GM12878 (cell line): ENCODE measurements around the gene ZNF543. TPM values are rescaled to one million over a fixed set of nuclear protein-coding genes. Genes with fewer than 3 reads are reported as not detected.

Source experiments
- CBFB ChIP-seq: IDR thresholded peaks from 2 replicates; pipeline ENCODE4 v1.6.1; 2016; ENCODE audit warnings: antibody characterized with exemption, low read depth
- GABPA ChIP-seq: IDR thresholded peaks from 2 replicates; pipeline ENCODE4 v1.6.1; 2014; ENCODE audit warnings: antibody characterized with exemption, low read depth, mild to moderate bottlenecking, inconsistent platforms
- HCFC1 ChIP-seq: fragments of 150-350 bp; IDR thresholded peaks from 2 replicates; pipeline ENCODE4 v1.6.1; 2014; ENCODE audit warnings: low read length
- MAX ChIP-seq: IDR thresholded peaks from 2 replicates; pipeline ENCODE4 v1.6.1; 2012; ENCODE audit warnings: low read depth, low read length, improper control_type of control experiment
- MEF2B ChIP-seq: fragments of 450-650 bp; IDR thresholded peaks from 2 replicates; pipeline ENCODE4 v1.6.1; 2018; ENCODE audit warnings: mild to moderate bottlenecking, moderate library complexity; ENCODE audit not compliant: partially characterized antibody, poor library complexity, severe bottlenecking
- NKRF ChIP-seq: fragments of 450-650 bp; conservative IDR thresholded peaks from 2 replicates; pipeline ENCODE4 v1.6.1; 2017; ENCODE audit warnings: mild to moderate bottlenecking, moderate library complexity
- NR2F1 ChIP-seq: fragments of 450-650 bp; conservative IDR thresholded peaks from 2 replicates; pipeline ENCODE4 v1.6.1; 2017; ENCODE audit warnings: mild to moderate bottlenecking
- PML ChIP-seq: IDR thresholded peaks from 2 replicates; pipeline ENCODE4 v1.6.1; 2012; ENCODE audit warnings: low read length, inconsistent platforms
- RUNX3 ChIP-seq: IDR thresholded peaks from 2 replicates; pipeline ENCODE4 v1.6.1; 2012; ENCODE audit warnings: low read length, inconsistent platforms
- SMC3 ChIP-seq: IDR thresholded peaks from 2 replicates; pipeline ENCODE4 v1.6.1; 2011; ENCODE audit warnings: low read length, improper control_type of control experiment, borderline replicate concordance
- SP1 ChIP-seq: IDR thresholded peaks from one replicate; pipeline ENCODE4 v1.6.1; 2011; ENCODE audit warnings: low read depth, low read length
- WRNIP1 ChIP-seq: IDR thresholded peaks from 2 replicates; pipeline ENCODE4 v1.6.1; 2011; ENCODE audit warnings: low read depth, low read length, improper control_type of control experiment, borderline replicate concordance
- ZBTB40 ChIP-seq: fragments of 450-650 bp; IDR thresholded peaks from 2 replicates; pipeline ENCODE4 v1.6.1; 2016; ENCODE audit warnings: mild to moderate bottlenecking, moderate library complexity, borderline replicate concordance
- polyA plus RNA-seq, 11 experiments: library from polyadenylated mRNA; depleted of rRNA in 4 of 11; unstranded in 6 of 11; stranded (reverse) in 5 of 11; fragments of >200 nt; fragmentation: Nextera tagmentation in 4 of 11; fragmentation: Illumina TruSeq in 1 of 11; extraction: Ambion mirVana in 4 of 11; extraction: Trizol in 1 of 11; gene quantifications; 1 replicate in 1 of 11; 2 replicates in 10 of 11; pipeline versions ENCODE4 v1.2.1 to v1.2.3, GENCODE V29; 2011 to 2016; ENCODE audit warnings: inconsistent platforms in 2 of 11, missing spikeins in 2 of 11, low read depth in 1 of 11
- total RNA-seq, 4 experiments: library from RNA; depleted of rRNA in 3 of 4; stranded (reverse); fragments of >200 nt in 3 of 4; fragmentation: Illumina TruSeq in 1 of 4; extraction: Trizol in 1 of 4; gene quantifications; 2 replicates each; pipeline versions ENCODE4 v1.2.1 to v1.2.3, GENCODE V29; 2013 to 2021
- TF ChIP-seq, protein P1 (sequence below): fragments of 450-650 bp; formaldehyde crosslinking; IDR thresholded peaks from 2 replicates; pipeline ENCODE4 v1.5.0; 2022; ENCODE audit warnings: mild to moderate bottlenecking, missing genetic modification characterization
- TF ChIP-seq, protein P2 (sequence below): fragments of 150-350 bp; IDR thresholded peaks from 2 replicates; pipeline ENCODE4 v1.6.1; 2016; ENCODE audit warnings: low read depth, low read length

The ZNF543 gene
- total and polyA plus RNA-seq, 10 of the 15 experiments (the other 5 are each of a cell fraction or from before 2014, with no cell fraction given) = 0.53 to 9.0 (median 3.5) TPM

DNA sequence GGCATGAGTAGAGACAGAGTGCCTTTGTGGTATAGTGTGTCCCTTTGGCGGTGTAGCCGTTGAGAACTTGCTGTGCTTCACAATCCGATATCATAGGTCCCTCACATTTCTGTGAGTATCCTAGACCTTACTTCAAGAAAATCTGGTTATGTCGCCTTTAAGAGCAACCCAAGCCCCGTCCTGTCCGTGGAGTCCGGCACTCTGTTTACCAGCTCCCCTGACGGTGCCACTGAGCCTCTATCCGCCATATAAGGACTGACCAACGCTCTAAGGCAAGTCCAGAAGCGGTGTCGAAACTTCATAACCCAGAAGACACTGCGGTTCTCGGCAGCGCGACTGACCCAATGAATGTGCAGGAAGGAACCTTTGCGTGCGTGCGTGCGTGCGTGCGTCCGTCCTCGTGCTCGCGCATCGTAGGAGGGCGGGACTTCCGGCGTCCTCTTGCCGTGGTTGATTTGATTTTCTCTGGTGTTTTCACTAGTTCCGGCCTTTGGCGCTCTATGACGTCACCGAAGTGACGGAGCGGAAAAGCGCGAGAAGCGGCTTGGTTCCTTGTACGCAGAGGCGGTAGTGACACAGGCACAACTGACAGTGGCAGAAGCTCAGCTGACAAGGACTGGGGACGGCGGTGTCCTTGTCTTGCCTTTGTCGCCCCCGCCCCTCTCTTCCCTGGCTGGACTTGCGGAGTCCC is 42.9 kb downstream of the ZNF543 start, which contains the start of the genes TRAPPC2B and ZNF547 (continued):
- TF ChIP-seq, protein P1, sequence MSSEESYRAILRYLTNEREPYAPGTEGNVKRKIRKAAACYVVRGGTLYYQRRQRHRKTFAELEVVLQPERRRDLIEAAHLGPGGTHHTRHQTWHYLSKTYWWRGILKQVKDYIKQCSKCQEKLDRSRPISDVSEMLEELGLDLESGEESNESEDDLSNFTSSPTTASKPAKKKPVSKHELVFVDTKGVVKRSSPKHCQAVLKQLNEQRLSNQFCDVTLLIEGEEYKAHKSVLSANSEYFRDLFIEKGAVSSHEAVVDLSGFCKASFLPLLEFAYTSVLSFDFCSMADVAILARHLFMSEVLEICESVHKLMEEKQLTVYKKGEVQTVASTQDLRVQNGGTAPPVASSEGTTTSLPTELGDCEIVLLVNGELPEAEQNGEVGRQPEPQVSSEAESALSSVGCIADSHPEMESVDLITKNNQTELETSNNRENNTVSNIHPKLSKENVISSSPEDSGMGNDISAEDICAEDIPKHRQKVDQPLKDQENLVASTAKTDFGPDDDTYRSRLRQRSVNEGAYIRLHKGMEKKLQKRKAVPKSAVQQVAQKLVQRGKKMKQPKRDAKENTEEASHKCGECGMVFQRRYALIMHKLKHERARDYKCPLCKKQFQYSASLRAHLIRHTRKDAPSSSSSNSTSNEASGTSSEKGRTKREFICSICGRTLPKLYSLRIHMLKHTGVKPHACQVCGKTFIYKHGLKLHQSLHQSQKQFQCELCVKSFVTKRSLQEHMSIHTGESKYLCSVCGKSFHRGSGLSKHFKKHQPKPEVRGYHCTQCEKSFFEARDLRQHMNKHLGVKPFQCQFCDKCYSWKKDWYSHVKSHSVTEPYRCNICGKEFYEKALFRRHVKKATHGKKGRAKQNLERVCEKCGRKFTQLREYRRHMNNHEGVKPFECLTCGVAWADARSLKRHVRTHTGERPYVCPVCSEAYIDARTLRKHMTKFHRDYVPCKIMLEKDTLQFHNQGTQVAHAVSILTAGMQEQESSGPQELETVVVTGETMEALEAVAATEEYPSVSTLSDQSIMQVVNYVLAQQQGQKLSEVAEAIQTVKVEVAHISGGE (CRISPR knock-in tag) = peak; percentile 9; the same call in 1 of the 2 replicates
- TF ChIP-seq HCFC1 (peak; percentile 90), WRNIP1 (no peak), NR2F1 (no peak), ZBTB40 (peak; percentile 96), GABPA (peak; percentile 96), SMC3 (no peak), PML (peak; percentile 74; the same call in 1 of the 2 replicates), MAX (no peak; the same call in 1 of the 2 replicates), NKRF (no peak), RUNX3 (peak; percentile 76), MEF2B (no peak), SP1 (peak; percentile 88), CBFB (peak; percentile 75; the same call in 1 of the 2 replicates)
- TF ChIP-seq, protein P2, sequence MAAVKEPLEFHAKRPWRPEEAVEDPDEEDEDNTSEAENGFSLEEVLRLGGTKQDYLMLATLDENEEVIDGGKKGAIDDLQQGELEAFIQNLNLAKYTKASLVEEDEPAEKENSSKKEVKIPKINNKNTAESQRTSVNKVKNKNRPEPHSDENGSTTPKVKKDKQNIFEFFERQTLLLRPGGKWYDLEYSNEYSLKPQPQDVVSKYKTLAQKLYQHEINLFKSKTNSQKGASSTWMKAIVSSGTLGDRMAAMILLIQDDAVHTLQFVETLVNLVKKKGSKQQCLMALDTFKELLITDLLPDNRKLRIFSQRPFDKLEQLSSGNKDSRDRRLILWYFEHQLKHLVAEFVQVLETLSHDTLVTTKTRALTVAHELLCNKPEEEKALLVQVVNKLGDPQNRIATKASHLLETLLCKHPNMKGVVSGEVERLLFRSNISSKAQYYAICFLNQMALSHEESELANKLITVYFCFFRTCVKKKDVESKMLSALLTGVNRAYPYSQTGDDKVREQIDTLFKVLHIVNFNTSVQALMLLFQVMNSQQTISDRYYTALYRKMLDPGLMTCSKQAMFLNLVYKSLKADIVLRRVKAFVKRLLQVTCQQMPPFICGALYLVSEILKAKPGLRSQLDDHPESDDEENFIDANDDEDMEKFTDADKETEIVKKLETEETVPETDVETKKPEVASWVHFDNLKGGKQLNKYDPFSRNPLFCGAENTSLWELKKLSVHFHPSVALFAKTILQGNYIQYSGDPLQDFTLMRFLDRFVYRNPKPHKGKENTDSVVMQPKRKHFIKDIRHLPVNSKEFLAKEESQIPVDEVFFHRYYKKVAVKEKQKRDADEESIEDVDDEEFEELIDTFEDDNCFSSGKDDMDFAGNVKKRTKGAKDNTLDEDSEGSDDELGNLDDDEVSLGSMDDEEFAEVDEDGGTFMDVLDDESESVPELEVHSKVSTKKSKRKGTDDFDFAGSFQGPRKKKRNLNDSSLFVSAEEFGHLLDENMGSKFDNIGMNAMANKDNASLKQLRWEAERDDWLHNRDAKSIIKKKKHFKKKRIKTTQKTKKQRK = no peak
